GM18517 (cell line): ENCODE results near the gene SEMA4C.
A peak's percentile ranks its signal among the peaks of the same experiment; 100 is the strongest.

Experiments
- ATAC-seq: cut with Tn5 transposase; IDR thresholded peaks from one replicate; pipeline ENCODE4 v1.9.1; 2021; ENCODE audit warnings: mild to moderate bottlenecking, moderate library complexity; ENCODE audit not compliant: unreplicated experiment

SEMA4C gene

GRCh38 chr2:96824079-96824870 lies 45.6 kb downstream of the SEMA4C start:
- ATAC-seq = no peak

DNA sequence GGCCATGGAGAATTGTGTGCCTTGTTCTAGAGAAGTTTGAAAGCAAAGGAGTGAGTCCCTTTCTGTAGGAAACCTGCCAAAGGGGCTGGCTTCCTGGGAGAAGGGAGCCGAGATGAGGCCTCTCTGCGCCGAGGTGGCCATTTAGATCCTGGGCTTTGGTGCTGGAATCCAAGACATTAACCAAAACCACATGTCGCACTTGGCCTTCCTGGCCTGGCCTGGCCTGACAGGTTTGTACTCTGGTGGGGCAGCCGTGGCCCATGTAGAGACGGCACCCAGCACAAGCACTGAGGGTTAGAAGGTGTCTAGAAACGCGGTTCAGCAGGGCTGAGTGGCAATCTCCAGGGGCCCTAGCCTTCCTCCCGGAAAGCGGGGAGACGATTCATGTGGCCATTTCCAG lies 46.7 kb downstream of the SEMA4C start:
- no peak for ATAC-seq

DNA sequence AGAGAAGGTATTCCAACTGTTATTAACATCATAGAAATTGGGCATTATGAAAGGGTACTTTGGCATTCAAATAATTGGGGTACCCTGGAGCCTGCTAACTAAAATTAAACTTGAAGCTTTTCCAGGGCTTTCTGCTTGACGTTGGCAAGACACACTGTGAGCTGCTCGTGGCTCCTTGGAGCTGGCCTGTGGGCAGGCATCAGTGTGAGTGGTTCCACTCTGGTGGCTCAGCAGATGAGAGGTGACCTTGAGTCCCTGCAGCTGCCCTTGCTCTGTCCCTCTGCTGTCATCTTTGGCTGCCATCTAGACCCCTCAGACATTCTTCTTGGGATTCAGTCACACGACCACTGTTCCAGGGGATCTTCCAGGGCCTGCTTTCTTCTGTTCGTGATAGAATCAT lies 47.1 kb downstream of the SEMA4C start:
- ATAC-seq = no peak

DNA sequence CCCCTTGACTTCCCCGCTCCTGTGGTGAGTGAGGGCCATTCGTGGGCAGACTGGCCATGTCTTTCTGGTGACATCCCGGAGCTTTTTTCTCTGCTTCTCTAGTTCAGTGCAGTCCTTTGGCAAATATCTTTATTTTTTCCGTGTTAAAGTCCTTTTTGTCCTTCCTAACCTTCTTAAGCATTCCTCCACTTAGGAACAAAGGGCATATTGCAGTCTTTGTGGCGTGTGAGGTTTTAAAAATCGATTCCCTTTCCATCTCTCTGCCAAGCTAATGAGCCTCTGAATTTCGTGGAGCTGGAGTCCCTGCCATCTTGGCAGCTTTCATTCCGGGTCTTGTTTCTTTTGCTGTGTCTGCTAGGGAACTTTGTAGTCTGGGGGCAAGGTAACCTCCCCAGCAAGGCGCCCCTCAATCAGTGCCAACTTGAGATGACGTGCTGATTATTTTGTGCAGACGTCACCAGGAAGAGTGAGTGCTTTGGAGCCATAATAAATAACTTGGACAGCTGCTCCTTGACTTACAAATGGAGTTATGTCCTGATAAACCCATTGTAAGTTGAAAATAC lies 48.7 kb downstream of the SEMA4C start:
- no peak for ATAC-seq

- ATAC-seq = no peak
Observed at GRCh38 chr2:96819876-96820511, 49.9 kb downstream of the SEMA4C start.

DNA sequence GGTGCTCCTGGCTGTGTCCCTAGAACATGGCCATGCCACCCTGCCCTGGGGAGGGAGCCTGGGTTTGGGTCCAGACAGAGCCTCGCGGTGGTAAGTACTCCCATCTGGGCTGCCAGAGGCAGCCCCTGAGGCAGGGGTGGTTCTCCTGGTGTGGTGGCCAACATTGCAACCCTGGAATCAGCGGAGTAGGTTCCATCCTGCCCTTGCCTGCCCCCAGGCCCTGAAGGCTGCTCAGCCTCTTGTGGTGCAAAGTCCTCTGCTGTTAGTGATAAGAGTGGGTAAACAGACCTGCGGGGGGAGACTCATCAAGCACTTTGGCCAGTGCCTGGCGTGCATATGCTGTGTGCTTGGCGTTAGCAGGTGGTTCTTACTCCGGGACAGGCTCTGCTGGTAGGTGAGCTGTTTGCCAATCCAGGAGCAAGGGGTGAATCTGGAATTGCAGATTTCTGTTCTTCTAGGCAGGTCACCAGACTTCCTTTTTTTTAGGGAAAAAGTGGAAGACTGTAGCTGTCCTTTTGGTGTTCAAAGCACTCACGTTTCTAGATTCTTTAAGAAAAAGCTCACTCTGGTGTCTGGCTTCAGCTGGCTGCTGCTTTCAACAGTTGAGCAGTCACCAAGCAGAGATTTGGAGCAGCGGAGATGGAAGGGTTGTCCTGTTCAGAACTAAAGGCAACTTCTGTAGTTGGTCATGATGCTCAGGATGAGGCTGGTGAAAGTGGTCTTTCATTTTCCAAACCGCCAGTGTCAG lies 50.6 kb downstream of the SEMA4C start:
- ATAC-seq = no peak

- ATAC-seq = no peak
Observed at GRCh38 chr2:96817882-96818281, 52.0 kb downstream of the SEMA4C start.

DNA sequence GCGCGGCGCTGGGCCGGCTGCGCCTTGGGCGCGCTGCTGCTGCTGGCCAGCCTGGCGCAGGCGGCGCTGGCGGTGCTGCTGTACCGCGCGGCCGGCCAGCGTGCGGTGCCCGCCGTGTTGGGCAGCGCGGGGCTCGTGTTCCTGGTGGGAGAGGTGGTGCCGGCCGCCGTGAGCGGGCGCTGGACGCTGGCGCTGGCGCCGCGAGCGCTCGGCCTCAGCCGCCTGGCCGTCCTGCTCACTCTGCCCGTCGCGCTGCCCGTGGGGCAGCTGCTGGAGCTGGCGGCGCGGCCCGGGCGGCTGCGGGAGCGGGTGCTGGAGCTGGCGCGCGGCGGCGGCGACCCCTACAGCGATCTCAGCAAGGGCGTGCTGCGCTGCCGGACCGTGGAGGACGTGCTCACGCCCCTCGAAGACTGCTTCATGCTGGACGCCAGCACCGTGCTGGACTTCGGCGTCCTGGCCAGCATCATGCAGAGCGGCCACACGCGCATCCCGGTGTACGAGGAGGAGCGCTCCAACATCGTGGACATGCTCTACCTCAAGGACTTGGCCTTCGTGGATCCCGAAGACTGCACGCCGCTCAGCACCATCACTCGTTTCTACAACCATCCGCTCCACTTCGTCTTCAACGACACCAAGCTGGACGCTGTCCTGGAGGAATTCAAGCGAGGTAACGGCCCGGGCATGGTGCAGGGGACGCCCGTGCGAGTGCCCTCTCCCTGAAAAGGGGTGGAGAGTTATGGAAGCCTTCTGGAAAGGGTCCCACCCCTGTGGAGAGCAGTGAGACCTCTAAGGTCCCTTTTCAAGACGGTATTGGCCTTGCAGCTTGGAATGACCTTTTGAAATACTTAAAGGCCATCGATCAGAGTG lies 52.8 kb downstream of the SEMA4C start:
- no peak for ATAC-seq

DNA sequence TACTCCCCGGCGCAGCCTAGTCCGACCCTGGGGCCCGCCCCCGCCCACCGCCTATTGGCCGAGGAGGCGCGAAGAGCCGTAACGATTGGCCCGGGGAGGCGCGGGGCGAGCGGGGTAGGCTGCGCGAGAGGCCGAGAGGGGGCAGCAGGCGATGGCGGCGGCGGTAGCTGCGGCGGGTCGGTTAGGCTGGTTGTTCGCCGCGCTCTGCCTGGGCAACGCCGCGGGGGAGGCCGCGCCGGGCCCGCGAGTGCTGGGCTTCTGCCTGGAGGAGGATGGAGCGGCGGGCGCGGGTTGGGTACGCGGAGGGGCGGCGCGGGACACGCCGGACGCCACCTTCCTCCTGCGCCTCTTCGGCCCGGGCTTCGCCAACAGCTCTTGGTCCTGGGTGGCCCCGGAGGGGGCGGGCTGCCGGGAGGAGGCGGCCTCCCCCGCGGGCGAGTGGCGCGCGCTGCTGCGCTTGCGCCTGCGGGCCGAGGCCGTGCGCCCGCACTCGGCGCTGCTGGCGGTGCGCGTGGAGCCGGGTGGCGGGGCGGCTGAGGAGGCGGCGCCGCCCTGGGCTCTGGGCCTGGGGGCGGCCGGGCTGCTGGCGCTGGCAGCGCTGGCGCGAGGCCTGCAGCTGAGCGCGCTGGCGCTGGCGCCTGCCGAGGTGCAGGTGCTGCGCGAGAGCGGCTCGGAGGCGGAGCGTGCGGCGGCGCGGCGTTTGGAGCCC lies 53.6 kb downstream of the SEMA4C start, which contains the start of gene CNNM3:
CNNM3 (plus strand) TSS at position 142 of the 709 bp plus-strand sequence; CDS start at position 152, 10 bp downstream.
- peak; percentile 76 for ATAC-seq

DNA sequence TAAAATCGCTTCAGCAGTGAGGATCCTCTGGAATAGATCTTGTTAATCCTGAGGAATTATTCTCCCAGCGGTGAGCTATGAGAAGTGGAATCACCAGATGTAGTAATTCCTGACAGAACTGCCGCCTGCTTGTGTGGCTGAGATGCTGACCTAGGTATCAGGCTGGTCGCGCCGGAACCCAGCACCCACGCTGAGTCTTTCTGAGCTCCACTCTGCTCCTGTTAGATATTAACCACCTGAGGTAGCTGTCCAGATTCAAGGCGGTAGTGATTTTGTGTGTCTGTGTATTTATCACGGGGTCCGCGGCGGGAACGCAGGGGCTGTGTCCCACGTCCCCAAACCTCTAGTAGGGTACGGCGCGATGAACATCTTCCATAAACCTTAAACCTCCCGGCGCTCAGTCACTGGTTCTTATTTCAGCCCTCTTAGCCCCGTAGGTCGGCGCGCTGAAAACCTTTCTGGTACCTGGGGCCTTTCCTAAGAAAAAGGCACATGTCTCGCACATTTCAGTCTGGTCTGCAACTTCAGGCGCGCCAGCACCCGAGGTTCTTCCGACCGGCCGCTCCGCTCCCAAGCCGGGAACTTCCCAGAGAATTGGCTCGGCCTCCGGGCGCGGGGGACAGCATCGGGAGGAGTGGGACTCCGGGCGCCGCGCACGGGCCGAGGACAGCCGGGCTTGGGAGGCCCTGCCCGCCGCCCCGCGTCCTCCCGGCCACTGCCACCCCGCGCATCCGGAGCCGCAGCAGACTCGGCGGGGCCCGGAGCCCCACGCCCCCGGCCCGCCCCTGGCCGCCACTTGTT lies 54.4 kb downstream of the SEMA4C start:
- ATAC-seq = no peak

GRCh38 chr2:96813656-96814055 lies 56.2 kb downstream of the SEMA4C start:
- no peak for ATAC-seq

GRCh38 chr2:96811917-96812316 lies 58.0 kb downstream of the SEMA4C start:
- ATAC-seq = no peak

- no peak for ATAC-seq
Observed at GRCh38 chr2:96810783-96811192, 59.1 kb downstream of the SEMA4C start.

DNA sequence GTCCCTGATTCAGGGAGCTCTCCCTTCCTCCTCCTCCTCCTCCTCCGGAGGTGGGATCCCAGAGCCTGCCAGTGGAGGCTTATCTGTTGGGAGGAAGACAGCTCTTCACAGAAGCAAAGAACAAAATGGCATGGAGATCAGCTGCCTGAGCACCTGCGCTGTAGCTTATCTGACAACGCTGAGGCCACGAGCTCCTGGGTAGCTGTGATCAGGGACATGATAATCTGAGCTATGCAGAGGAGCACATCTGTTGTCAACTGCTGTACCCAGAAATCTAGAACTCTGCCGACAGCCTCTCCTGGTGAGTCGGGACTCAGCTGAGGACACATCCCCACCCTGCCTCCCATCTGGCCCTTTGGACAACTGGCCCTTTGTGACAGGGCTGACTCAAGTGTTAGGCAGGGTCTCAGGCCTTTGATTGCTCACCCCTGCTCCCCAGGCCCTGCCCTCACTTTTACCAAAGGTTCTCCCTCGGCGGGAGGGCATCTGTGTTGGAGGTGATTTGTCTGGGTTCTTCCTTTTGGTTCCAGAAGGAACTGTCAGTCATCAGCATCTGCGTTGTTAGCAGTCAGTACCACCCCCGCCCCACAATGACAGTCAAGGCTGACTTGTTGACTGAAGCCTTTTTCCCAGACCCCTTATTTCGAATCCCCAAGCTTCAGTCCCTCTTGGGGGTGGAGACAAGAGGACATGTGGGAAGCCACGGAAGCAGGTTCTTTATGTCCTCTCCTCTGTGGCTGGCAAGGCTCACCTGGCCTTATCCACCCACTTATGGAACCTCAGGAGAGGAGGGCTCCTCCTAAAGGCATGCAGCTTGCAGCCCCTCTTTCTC lies 59.7 kb downstream of the SEMA4C start:
- ATAC-seq = no peak
